ENCODE measurements around the gene CNMD.

CNMD gene

DNA sequence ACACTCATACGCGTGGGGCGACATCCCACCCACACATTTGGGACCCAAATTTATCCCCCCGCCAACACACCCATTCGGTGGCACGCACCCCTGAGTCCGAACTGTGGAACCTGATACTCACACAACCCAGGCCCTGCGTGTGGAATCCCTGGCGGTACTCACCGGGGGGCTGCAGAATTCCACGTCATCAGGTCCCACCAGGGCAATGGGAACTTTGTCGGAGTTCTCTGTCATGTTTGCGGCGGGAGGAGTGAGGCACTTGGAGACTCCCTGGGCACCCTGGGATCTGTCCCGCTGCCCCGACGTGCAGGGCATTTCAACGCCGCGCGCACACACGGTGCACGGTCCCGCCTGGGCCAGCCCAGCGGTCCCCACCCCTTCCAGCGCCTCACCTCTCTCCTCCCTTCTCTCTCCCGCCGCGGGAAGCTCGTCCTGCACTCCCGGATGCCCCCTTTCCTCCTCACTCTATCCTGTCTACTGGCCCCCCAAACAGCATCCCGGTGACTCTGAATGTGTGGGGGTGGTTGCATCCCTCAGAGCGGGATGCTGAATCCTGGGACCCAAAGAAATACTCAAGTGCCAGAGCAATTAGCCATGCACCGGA is at the start of gene CNMD:
Gene CNMD (minus strand): TSS at position 353 of the 604 bp plus-strand sequence. CDS start 119 bp downstream, at position 234.
- no peak for DNase-seq

DNA sequence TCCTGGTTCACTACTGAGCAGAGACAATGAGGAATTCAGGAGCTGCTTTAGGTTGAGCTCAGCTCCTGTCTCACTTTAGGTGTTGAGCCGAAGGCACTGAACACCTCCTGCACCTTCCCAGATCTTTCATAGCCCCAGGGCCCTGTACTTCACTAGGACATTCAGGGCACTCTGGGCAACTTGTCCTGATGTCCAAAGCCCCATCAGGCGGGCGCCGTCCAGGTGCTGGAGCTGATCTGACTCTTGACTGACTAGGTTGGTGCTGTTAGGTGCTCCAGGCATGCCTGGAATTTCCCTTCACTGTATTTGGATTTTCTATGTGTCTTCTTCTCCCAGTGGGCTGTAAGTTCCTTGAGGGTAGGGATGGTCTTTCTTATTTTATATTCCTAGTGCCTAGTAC is 48.4 kb upstream of the CNMD start:
- DNase-seq, result no peak

GRCh38 chr13:52787235-52787634 is 47.6 kb upstream of the CNMD start:
- DNase-seq, result no peak

- peak; percentile 76 for DNase-seq
Measured at GRCh38 chr13:52786766-52787165, 47.1 kb upstream of the CNMD start.

GRCh38 chr13:52785739-52786138 is 46.1 kb upstream of the CNMD start:
- no peak for DNase-seq

GRCh38 chr13:52784591-52785340 is 45.1 kb upstream of the CNMD start:
- DNase-seq, result no peak

DNA sequence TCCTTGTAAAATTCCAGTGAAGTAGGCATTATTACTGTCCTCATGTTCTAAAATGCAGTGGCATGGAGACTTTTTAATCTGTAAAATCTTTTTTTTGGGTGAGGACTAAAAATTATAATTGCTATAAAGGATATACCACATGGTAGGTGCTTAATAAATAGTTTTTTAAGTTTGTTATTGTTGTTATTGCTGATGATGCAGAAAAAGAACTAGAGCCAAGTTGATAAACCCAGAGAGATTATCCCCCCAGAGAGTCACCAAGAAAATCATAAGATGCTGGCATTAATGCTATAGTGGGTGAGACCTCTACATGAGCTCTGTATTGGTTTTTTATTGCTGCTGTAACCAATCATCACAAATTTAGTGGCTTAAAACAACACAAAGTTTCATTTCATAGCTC is 44.3 kb upstream of the CNMD start:
- no peak for DNase-seq

DNA sequence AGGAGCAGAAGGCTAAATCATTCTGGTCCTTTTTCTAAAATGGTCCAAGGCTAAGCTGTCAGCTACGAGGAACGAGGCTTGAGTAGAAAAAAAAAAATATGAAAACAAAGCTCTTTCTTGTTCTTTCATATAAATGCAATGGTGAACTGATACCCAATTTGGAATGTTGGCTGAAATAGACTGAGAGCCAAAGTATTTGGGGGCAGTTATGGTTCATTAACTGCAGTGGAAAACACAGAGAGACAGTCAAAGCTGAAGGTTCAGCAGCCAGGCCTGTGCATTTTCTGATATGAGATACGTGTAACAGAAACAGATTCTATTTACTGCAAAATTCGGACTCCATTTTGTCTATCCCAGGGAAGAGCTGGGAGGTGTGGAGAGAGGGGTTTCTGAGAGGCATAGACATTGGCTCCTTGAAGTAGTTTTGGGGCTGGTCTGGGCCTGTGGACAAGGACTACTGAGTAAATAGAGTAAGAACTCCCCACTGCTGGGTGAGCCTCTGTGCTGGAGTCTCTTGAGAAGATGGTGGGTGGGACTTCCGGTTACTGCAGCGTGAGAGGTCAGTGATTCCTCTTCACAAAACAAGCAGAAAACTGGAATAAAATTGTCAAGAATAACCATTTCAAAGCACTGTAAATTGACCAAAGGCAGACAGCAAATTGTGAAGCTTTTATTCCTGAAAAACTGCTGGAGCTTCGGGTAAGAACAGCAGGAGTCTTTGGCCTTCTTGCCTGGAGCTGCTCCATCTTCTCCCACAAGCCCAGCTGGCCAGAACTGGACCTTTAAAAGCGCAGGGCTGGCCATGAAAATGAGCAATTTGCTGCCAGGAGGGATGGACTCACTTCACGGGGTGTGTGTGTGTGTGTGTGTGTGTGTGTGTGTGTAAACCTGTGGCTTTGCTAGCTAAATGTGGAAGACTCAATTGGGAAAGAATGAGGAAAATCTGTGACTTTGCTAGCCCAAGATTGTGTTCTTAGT is 43.1 kb upstream of the CNMD start:
- DNase-seq, result no peak

- no peak for DNase-seq
Measured at GRCh38 chr13:52780611-52781010, 41.0 kb upstream of the CNMD start.

DNA sequence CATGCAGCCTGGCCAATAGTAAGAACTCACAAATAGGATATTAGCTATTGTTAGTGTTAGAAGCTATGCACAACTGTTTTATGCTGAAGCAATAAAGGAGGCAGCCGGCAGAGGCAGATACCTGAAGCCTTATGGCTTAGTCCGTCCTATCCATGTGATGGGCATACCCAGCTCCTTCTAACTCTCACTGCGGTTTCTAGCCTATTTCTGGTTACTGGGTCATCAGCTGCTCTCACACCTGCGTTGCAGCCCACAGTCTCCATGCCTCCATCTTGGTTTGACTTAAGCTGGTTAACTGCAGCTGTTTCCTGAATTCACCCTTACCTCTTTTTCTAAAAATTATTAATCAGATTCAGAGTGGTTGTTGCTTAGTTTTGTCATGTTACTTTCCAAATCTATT is 40.5 kb upstream of the CNMD start:
- no peak for DNase-seq

DNA sequence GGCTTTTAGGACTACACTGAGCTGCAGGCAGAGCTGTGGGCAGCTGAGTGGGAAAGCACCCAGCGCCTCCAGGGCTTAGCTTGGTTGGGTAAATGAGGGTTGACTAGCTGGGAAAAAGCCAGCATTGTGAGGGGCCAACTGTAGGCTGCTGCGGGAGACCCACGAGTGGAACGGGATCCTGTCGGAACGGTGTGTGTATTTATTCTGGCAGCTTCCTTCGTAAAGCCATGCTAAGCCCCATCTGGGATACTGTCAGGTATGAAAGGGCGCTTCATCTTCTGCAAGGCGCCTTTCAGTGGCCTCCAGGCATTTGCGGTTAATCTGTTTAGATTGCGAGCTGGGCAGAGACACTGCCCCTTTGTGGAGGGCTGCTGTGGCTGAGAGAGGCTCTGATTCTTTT is 39.5 kb upstream of the CNMD start:
- DNase-seq, result no peak

- no peak for DNase-seq
Measured at GRCh38 chr13:52776726-52777125, 37.1 kb upstream of the CNMD start.

DNA sequence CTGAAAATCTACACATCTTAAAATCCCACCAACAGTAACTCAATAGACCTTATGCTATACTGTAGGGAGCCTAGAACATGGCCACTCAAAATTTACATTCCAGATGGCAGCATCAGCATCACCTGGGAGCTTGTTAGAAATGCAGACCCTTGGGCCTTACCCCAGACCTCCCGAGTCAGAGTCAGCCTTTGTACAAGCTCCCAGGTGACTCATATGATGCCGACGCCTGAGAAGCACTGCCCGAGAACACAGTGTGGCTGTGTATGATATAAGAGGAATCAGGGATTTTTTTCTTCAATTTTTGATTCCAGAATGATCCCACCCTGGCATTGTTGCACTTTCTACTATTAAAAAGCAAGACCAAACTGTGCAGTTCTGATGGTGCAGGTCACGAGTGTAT is 35.9 kb upstream of the CNMD start:
- DNase-seq, result no peak

DNA sequence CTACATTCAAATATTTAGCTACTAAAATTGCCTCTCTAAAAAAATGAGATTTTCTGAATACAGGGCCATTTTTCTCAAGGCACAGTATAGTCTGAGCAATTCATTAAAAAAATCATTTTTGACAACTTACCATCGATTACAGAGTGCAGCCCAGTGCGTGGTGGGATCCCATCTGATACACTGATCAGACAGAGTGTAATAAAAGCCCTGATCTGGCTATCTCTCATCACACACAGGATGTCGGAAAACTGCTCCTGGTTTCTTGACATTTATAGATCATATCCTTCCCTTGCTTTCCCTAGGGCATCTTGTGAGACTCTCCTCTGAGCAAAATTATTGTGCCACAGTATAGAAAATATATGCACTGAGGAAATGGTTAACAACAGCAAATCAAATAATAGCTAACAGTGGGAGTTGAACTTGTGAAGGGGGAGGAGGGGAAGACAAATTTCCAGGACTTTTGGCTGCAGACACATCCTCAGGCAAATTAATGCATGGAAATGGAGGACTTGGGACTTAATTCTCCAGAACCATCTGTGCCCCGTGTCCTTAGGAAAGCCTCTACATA is 28.4 kb upstream of the CNMD start:
- no peak for DNase-seq

- no peak for DNase-seq
Measured at GRCh38 chr13:52765611-52766390, 26.2 kb upstream of the CNMD start.

DNA sequence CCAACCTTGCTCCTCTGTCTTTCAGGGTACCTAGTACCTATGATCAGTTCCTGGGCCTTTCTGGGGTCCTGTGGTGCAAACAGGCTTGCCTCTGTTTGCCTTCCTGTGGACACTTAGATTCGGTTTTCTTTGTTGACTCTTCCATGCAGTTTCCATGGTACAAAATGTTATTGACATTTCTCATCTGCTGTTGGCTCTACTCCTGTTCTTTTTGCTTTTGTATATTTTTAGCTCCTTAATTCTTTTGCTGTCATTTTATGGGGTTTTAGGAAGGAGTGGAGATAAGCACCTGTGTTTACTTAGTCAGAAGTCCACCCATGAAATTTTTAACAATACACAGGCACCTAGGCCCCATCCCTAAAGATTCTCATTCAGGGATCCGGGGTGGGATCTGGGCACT is 20.5 kb upstream of the CNMD start:
- peak; percentile 86 for DNase-seq

GRCh38 chr13:52758114-52758513 is 18.5 kb upstream of the CNMD start:
- no peak for DNase-seq

- DNase-seq, result no peak
Measured at GRCh38 chr13:52751196-52751595, 11.6 kb upstream of the CNMD start.

- DNase-seq, result no peak
Measured at GRCh38 chr13:52750713-52751112, 11.1 kb upstream of the CNMD start.

DNA sequence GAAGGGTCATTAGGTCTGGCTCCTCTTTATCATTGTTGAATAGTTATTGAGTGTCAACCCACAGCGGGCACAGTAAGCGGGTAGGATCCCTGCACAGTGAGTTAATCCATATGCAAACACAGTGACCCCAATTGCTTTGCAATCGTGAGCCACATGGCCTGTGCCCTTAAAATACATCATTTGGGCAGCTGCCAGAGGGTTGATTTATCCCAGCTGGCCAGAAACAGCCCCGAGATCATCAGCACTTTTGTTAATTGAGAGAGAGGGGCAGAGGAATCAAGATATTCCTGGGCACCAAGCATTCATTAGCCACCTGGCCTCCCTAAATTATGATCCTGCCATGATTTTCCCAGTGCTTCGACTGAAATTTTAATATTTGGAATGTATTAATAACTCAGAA is 9.8 kb upstream of the CNMD start:
- DNase-seq, result peak; percentile 60

DNA sequence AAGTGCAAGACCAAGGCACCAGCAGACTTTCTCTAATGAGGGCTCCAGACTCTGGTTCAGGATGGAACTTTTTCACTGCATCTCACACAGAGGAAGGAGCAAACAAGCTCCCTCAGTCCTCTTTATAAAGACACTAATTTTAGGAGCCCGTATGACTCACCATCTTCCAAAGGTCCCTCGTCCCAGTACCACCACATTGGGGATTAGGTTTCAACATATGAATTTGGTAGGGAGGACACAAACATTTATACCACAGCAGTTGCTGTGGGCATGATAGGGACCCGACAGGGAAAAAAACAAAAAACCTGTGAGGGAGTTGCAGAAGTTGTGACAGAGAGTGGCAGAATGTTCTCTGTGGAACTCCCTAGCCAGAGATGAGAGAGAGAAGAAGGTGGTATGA is 6.5 kb upstream of the CNMD start:
- no peak for DNase-seq

DNA sequence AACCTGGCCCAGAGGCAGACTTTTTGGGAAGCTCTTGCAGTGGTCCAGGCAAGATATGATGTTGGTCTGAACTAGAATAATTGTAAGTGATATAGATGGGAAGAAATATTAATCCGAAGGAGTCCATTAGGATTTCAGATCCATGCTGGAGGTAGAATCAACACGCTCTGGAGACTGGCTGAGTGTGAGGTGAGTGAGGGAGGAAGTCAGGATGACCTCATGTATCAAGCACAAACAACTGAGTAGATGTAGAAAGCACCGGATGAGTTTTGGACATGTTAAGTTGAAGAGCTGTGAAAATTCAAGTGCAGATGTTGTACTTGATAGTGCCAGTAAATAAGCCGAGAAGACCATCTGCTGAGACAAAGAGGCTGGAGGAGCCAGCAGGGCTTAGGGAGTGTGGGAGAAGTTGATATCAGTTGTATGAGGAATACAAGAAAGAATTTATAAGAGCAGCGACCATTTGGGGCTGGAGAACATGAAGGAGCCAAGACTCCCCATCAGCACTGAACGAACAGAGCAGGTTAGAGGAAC is 5.3 kb upstream of the CNMD start:
- DNase-seq, result no peak
